ENCODE results near the gene RTL10.
"Not testable (repeated sequence)": the region's sequence is repeated elsewhere in the genome, so short reads cannot be mapped to it uniquely, and the experiment has no call there.

The RTL10 gene

GRCh38 chr22:19892925-19893324 lies 38.3 kb upstream of the RTL10 start:
- Mint-ChIP-seq H3K4me3 (no peak overlapping the region), H3K27ac (peak overlapping the region; percentile 96), H3K4me1 (ENCODE audit: low read depth) (peaks cover 70% of the 10 kb centered on the region)

DNA sequence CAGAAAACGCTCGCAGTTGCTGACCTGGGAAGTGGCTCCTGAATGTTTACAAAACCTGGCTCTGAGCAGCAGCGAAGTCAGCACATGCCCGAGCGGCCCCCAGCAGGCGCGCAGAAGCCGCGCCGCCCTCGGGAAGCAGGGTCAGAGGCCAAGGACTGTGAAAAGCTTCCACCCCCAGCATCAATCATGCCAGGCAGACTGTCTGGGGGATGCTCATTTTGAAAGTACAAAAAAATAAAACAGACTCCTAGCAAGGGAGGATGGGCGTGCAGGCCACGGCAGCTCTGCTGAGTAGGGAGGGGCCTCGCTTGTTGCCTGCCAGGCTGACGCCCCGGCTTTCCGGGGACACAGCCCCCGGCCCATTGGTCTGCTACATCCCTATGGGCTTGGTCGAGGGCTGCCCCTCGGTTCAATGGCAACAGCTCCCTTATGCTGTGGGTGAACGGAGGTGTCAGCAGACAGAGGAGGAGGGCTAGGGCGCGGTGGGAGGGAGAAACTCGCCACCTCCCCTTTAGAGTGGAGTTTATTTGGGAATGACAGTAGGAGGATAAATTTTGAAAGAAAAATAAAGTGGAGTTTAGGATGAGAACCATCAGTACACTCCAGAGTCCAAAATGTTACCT lies 37.7 kb upstream of the RTL10 start:
- Mint-ChIP-seq H3K36me3 (ENCODE audit: low read depth) (peaks cover 10% of the 10 kb centered on the region), H3K4me3 (peak overlapping the region; percentile 73), H3K4me1 (ENCODE audit: low read depth) (peaks cover 74% of the 10 kb centered on the region), H3K9me3 (no peaks in the 10 kb centered on the region), H3K27me3 (no peaks in the 10 kb centered on the region), H3K27ac (peak overlapping the region; percentile 96)

More at GRCh38 chr22:19892925-19893324, 38.3 kb upstream of the RTL10 start:
- H3K36me3 Mint-ChIP-seq (ENCODE audit: low read depth) = peaks cover 10% of the 10 kb centered on the region
- no peaks in the 10 kb centered on the region for H3K9me3 Mint-ChIP-seq
- no peaks in the 10 kb centered on the region for H3K27me3 Mint-ChIP-seq

DNA sequence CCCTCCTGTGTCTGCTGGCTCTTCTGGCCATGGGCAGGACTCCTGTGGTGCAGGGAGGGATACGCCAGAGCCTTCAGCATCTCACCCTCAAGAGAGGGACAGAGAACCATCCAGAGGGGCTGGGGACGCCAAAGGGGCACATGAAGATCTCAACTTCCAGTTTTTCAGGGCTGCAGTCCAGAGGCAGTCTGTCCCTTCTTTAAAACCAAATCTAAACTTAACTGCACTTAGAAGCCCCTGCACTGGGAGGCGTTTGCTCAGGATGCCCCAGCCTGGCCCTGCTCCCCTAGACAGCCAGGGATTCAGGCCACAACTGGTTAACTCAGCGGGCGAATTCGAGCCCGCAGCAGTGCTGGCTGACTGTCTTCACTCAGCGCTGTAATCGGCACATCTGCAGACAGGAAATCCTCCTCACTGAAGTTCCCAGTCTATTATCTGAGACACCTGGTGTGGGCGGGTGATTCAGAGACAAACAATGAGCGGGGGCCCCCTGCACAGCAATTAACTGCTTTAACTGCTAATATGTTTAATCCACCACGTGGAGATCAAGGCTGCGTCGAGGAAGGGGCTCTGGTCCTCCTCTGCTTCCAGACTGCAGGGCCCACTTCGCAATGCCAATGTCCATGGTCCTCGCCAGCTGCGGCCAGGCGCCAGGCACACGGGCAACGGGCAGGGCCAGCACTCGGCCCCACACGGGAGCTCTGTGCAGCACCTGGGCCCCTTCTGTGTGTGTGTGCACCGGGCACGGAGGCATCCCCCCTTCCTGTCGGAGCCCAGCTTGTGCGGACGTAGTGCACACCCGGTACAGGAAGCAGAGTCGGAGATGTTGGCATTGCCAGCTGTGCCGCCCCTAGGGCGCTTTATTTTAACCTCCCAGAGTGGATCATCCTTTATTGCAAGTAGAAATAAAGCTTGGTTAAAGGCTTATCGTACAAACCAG lies 36.9 kb upstream of the RTL10 start:
- Mint-ChIP-seq H3K4me1 (ENCODE audit: low read depth) (peaks cover 74% of the 10 kb centered on the region), H3K4me3 (peak overlapping the region; percentile 73), H3K36me3 (ENCODE audit: low read depth) (peaks cover 10% of the 10 kb centered on the region), H3K27me3 (no peaks in the 10 kb centered on the region), H3K9me3 (no peaks in the 10 kb centered on the region), H3K27ac (peak overlapping the region; percentile 96)

DNA sequence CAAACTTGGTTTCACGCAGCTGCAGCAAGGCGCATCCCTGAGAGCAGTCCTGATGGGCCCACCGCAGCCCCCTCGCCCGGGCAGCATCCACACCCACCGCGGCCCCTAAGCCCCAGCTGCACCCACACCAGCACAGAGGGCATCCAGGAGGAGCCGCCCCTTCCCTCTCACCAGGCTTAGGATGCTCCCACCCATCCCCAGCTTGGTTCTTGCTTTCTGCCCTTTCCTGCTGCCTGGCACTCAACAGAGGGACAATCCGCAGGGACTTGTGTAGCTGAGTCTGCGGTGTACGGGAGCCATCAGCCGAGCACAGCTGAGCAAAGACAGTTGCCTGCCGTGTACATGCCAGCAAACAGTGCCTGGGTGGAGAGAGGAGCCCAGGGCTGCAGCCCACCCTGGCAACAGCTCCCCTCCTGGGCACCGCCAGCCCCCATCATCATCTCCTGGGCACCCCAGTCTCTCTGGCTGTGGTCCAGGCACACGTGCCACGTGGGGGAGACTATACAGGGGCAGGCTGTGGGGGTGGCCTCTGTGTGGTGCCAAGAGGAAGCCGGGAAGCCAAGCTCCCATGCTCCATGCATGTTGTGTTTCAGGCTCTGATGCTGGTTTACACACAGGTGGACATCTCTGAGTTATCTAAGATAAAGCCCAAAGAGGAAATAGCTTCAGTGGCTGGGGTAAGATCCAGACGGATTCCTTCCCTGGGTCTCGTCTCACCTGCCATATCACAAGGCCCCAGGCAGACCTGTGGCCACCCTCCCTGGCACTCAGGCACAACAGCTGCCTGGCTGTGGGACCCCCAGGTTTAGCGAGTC lies 36.0 kb upstream of the RTL10 start:
- Mint-ChIP-seq H3K27me3 (no peaks in the 10 kb centered on the region), H3K36me3 (ENCODE audit: low read depth) (peaks cover 10% of the 10 kb centered on the region), H3K4me1 (ENCODE audit: low read depth) (peaks cover 74% of the 10 kb centered on the region), H3K4me3 (peak overlapping the region; percentile 73), H3K27ac (peak overlapping the region; percentile 96), H3K9me3 (no peaks in the 10 kb centered on the region)

- Mint-ChIP-seq H3K9me3 (no peaks in the 10 kb centered on the region), H3K27me3 (no peaks in the 10 kb centered on the region), H3K4me3 (no peak overlapping the region), H3K27ac (peak overlapping the region; percentile 67), H3K4me1 (ENCODE audit: low read depth) (peaks cover 73% of the 10 kb centered on the region), H3K36me3 (ENCODE audit: low read depth) (peaks cover 10% of the 10 kb centered on the region)
Observed at GRCh38 chr22:19889951-19890350, 35.3 kb upstream of the RTL10 start.

- no peak overlapping the region for H3K27ac Mint-ChIP-seq
- peaks cover 63% of the 10 kb centered on the region for H3K4me1 Mint-ChIP-seq (ENCODE audit: low read depth)
- no peaks in the 10 kb centered on the region for H3K27me3 Mint-ChIP-seq
- H3K4me3 Mint-ChIP-seq = no peak overlapping the region
- H3K9me3 Mint-ChIP-seq = no peaks in the 10 kb centered on the region
- H3K36me3 Mint-ChIP-seq (ENCODE audit: low read depth) = no peaks in the 10 kb centered on the region
Observed at GRCh38 chr22:19888131-19888746, 33.6 kb upstream of the RTL10 start.

DNA sequence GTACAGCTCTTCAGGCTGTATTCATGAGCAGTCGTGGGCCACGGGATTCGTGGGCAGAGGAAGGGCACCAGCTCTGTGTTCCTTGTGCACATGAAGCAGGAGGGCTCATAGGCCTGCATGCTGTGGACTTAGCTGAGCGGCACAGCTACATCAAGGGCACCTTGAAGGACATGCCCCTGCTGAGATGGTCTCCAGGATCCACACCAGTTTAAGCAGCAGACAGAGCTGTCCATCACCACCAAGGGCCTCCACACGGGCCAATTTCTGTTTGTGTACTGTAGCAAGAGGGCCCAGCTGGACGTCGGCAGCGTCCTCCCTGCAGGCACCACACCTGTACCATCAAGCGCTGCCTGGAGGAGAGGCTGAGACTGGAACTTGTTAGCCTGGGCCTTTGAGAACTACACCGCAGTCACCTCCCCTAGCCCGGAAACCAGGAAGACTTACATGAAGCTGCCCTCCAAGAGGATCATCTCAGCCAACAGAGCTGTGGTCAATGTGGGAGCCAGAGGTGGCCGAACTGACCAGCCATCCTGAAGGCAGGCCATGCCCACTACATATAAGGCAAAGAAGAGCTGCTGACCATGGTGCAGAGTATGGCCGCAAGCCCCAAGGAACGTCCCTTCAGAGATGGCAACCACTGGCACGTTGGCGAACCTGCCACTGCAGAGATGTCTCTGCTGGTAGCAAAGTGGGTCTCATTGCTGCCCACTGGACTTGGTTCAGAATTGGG lies 32.7 kb upstream of the RTL10 start:
- peak overlapping the region; percentile 65 for H3K27ac Mint-ChIP-seq
- no peaks in the 10 kb centered on the region for H3K36me3 Mint-ChIP-seq (ENCODE audit: low read depth)
- no peak overlapping the region for H3K4me3 Mint-ChIP-seq

GRCh38 chr22:19886605-19887255 lies 32.1 kb upstream of the RTL10 start:
- peak overlapping the region; percentile 65 for H3K27ac Mint-ChIP-seq
- H3K27me3 Mint-ChIP-seq = no peaks in the 10 kb centered on the region
- H3K36me3 Mint-ChIP-seq (ENCODE audit: low read depth) = no peaks in the 10 kb centered on the region
- H3K4me3 Mint-ChIP-seq = no peak overlapping the region
- peaks cover 48% of the 10 kb centered on the region for H3K4me1 Mint-ChIP-seq (ENCODE audit: low read depth)
- no peaks in the 10 kb centered on the region for H3K9me3 Mint-ChIP-seq

More for the DNA sequence above, 32.7 kb upstream of the RTL10 start:
- Mint-ChIP-seq H3K27me3 (no peaks in the 10 kb centered on the region), H3K4me1 (ENCODE audit: low read depth) (peaks cover 54% of the 10 kb centered on the region), H3K9me3 (no peaks in the 10 kb centered on the region)

GRCh38 chr22:19885841-19886592 lies 31.3 kb upstream of the RTL10 start:
- Mint-ChIP-seq H3K27ac (peak overlapping the region; percentile 73), H3K36me3 (ENCODE audit: low read depth) (no peaks in the 10 kb centered on the region), H3K4me3 (peak overlapping the region; percentile 24), H3K9me3 (no peaks in the 10 kb centered on the region), H3K4me1 (ENCODE audit: low read depth) (peaks cover 40% of the 10 kb centered on the region), H3K27me3 (no peaks in the 10 kb centered on the region)

DNA sequence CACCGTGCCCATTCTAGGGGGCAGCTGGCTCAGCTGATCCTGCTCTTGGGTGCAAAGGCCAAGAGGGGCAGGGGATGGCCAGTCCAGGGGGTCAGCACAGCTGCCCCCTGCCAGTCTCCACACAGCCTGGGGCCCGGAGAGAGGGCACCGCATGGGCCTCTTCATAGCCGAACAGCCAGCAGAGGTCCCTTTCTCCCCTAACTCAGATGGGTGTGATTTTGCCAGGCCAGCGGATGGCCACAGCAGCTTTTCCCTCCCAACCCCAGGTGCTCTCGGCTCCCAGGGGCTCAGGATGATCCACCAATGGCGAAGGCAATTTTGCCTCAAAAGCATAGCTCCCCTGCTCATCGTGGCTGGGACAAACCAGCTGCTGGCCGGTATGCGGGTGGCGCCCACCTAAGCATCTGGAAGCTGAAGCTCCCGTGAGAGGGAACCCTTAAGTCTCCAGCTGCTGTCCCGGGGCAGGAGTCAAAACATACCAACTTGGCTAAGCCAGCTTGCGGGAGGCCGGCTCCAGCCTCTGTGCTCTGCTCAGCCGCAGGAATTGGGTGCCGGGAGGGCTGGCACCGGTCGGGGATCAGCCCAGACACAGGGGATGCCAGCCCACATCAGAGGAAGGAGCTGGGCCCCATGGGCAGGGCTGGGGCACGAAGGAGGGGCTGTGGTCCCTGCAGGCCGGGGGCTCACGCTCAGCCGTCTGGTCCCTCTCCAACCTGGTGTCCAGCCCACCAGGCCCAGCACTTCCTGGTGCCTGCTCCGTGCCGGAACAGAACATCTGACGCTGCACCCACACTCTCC lies 30.5 kb upstream of the RTL10 start:
- no peaks in the 10 kb centered on the region for H3K36me3 Mint-ChIP-seq (ENCODE audit: low read depth)
- H3K27ac Mint-ChIP-seq = peak overlapping the region; percentile 73
- peaks cover 32% of the 10 kb centered on the region for H3K4me1 Mint-ChIP-seq (ENCODE audit: low read depth)
- H3K27me3 Mint-ChIP-seq = no peaks in the 10 kb centered on the region
- peak overlapping the region; percentile 24 for H3K4me3 Mint-ChIP-seq
- H3K9me3 Mint-ChIP-seq = no peaks in the 10 kb centered on the region

DNA sequence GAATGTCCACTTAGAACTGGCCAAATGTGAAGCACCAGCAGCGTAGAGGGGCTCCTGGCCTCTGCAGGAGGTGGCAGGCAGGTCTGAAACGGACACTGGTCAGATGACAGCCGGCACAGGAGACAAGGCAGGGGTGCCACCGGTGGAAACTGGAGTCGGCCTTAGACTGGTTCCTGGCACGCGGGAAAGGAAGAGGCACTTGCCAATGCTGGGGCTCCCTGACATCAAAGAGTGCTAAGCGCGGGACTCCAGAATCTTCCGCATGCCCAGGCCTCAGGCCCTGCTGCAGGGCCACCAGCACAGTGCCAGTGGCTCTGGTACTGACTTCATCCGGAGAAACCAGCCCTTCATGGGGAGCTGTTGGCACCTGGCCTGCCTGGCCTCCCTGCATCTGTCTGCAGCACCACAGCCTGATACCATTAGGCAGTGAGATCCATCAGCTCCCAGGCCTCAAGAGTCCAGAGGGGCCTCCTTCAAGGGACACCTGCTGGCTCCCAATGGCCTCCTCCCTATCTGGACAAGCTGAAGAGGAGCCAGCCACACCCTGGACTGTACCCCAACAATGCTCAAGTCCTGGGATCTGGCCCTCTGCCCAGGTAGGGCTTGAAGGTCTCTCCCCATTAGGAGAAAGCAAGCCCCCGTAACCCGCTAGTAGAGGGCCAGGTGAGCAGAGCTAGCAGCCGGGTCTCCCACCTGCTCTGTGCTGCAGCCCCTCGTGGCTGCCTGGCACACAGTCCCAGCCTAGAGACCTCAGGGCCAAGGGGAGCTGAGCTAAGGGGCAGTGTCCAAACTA lies 29.7 kb upstream of the RTL10 start:
- no peaks in the 10 kb centered on the region for H3K36me3 Mint-ChIP-seq (ENCODE audit: low read depth)
- no peaks in the 10 kb centered on the region for H3K9me3 Mint-ChIP-seq
- H3K27me3 Mint-ChIP-seq = no peaks in the 10 kb centered on the region
- H3K4me3 Mint-ChIP-seq = no peak overlapping the region
- H3K4me1 Mint-ChIP-seq (ENCODE audit: low read depth) = peaks cover 26% of the 10 kb centered on the region
- no peak overlapping the region for H3K27ac Mint-ChIP-seq

- not testable (repeated sequence) for H3K27ac Mint-ChIP-seq; H3K4me3 Mint-ChIP-seq; H3K9me3 Mint-ChIP-seq; H3K36me3 Mint-ChIP-seq (ENCODE audit: low read depth); H3K27me3 Mint-ChIP-seq
- H3K4me1 Mint-ChIP-seq (ENCODE audit: low read depth) = peaks cover 26% of the 10 kb centered on the region
Observed at GRCh38 chr22:19883446-19883845, 28.8 kb upstream of the RTL10 start.

Measured in stimulated activated naive CD8-positive, alpha-beta T cell treated with anti-CD3 and anti-CD28 coated beads, Interleukin-15, Interleukin-2, amounts not matched to agents 100 ng/mL and 50 ng/mL, for 24 hours (primary cell).